HG03045 (cell line): Measurements from ENCODE around the gene ZBTB7B.
"Not testable (repeated sequence)": the region's sequence is repeated elsewhere in the genome, so short reads cannot be mapped to it uniquely, and the experiment has no call there.

Source experiments
- ATAC-seq: cut with Tn5 transposase; IDR thresholded peaks from one replicate; pipeline ENCODE4 v1.9.1; 2021; ENCODE audit warnings: mild to moderate bottlenecking, moderate library complexity; ENCODE audit not compliant: unreplicated experiment

Gene ZBTB7B

GRCh38 chr1:154988058-154988954, 14.3 kb upstream of the ZBTB7B start:
- no peak for ATAC-seq

- ATAC-seq, result no peak
These were observed 13.3 kb upstream of the ZBTB7B start for GRCh38 chr1:154989195-154989860.

- no peak for ATAC-seq
These were observed 12.3 kb upstream of the ZBTB7B start for GRCh38 chr1:154990276-154990675.

GRCh38 chr1:154992721-154993571, 9.7 kb upstream of the ZBTB7B start:
- no peak for ATAC-seq

GRCh38 chr1:154993572-154994268, 8.9 kb upstream of the ZBTB7B start, which contains the start of gene LENEP:
TSS of gene LENEP (plus strand) at chr1:154993586. CDS start at chr1:154993608, 22 bp downstream.
- no peak for ATAC-seq

GRCh38 chr1:154994269-154994587, 8.4 kb upstream of the ZBTB7B start:
- no peak for ATAC-seq

- no peak for ATAC-seq
These were observed 8.0 kb upstream of the ZBTB7B start for GRCh38 chr1:154994591-154994990.

- ATAC-seq, result not testable (repeated sequence)
These were observed 7.2 kb upstream of the ZBTB7B start for GRCh38 chr1:154995301-154995983.

GRCh38 chr1:154996966-154997701, 5.5 kb upstream of the ZBTB7B start:
- no peak for ATAC-seq

GRCh38 chr1:154998201-154998780, 4.3 kb upstream of the ZBTB7B start:
- ATAC-seq, result no peak

GRCh38 chr1:154998818-154999570, 3.6 kb upstream of the ZBTB7B start:
- no peak for ATAC-seq

GRCh38 chr1:154999571-155000410, 2.8 kb upstream of the ZBTB7B start:
- ATAC-seq, result no peak

- no peak for ATAC-seq
These were observed 2.2 kb upstream of the ZBTB7B start for GRCh38 chr1:155000411-155000725.

GRCh38 chr1:155000726-155001424, 1.7 kb upstream of the ZBTB7B start:
- ATAC-seq, result peak; percentile 43

GRCh38 chr1:155001425-155001674, 1.3 kb upstream of the ZBTB7B start:
- ATAC-seq, result no peak

GRCh38 chr1:155001675-155002463, 733 bp upstream of the ZBTB7B start:
- ATAC-seq, result peak; percentile 51
